SU-DHL-6 (cell line): Measurements from ENCODE around the gene DOC2B.

Source experiments
- CTCF ChIP-seq: fragments of 200-600 bp; sonication (generic); IDR thresholded peaks from one replicate; pipeline ENCODE4 v1.5.1; 2017; ENCODE audit warnings: antibody characterized with exemption, mild to moderate bottlenecking, low read length, moderate library complexity; ENCODE audit not compliant: insufficient read depth, poor library complexity, severe bottlenecking
- EZH2phosphoT487 ChIP-seq: fragments of 200-600 bp; sonication (generic), shearing (Covaris generic); conservative IDR thresholded peaks from 2 replicates; pipeline ENCODE4 v1.6.1; 2018; ENCODE audit warnings: mild to moderate bottlenecking, antibody characterized with exemption, low read length, moderate library complexity, mixed read lengths

GRCh38 chr17:144936-145670 is 36.3 kb downstream of the DOC2B start:
- TF ChIP-seq CTCF (no peak), EZH2phosphoT487 (no peak)
